ENCODE data around the gene SLC2A8. TPM values are rescaled to one million over a fixed set of nuclear protein-coding genes. Genes with fewer than 3 reads are reported as not detected.

Gene SLC2A8
- total and polyA plus RNA-seq, 4 experiments from 2014 or later = 1.1 to 3.2 (median 2.2) TPM

GRCh38 chr9:127422133-127422782 is 25.3 kb downstream of the SLC2A8 start:
- CTCF ChIA-PET (ENCODE audit: partially characterized antibody) = no interaction called here

GRCh38 chr9:127422787-127423186 is 25.8 kb downstream of the SLC2A8 start:
- intact Hi-C loops (cut with micrococcal nuclease) = no loop called here
- CTCF ChIA-PET (ENCODE audit: partially characterized antibody) = no interaction called here
- Histone ChIP-seq H3K4me1 (ENCODE audit: insufficient read depth, low read length) (peaks cover 42% of the 10 kb centered on the region), H3K27ac (ENCODE audit: low read depth, low read length) (no peak overlapping the region), H3K27me3 (ENCODE audit: insufficient read depth, low read length) (no peaks in the 10 kb centered on the region), H3K36me3 (ENCODE audit: insufficient read depth, low read length) (no peaks in the 10 kb centered on the region), H3K9me3 (ENCODE audit: control insufficient read depth in 1 of 2, low read length in 2 of 2) (no peaks in the 10 kb centered on the region), H3K4me3 (ENCODE audit: low read length in 2 of 2) (no peak overlapping the region)
- Mint-ChIP-seq H3K4me1 (peaks cover 23 to 52% (median 36%) of the 10 kb centered on the region in 4 donors), H3K36me3 (peaks cover 5 to 18% of the 10 kb centered on the region in 2 donors), H3K9me3 (no peaks in the 10 kb centered on the region), H3K27ac (peak overlapping the region in 1 of 7 donors; percentile 99), H3K27me3 (no peaks in the 10 kb centered on the region), H3K4me3 (peak overlapping the region in 4 of 8 donors; percentile 97 to 100 (median 99))
- DNase-seq = no peak
- POLR2A ChIA-PET (ENCODE audit: partially characterized antibody) = interaction anchor here (4.2 kb wide), 1 partner anchor 28 kb away, joined by 67 read pairs; the partner anchor contains the start of genes LRSAM1 and RPL12

More at GRCh38 chr9:127422133-127422782, 25.3 kb downstream of the SLC2A8 start:
- no peak overlapping the region for H3K4me3 Mint-ChIP-seq
- H3K27me3 ChIP-seq (ENCODE audit: insufficient read depth, low read length) = no peaks in the 10 kb centered on the region
- no peaks in the 10 kb centered on the region for H3K9me3 ChIP-seq (ENCODE audit: control insufficient read depth in 1 of 2, low read length in 2 of 2)
- H3K27ac Mint-ChIP-seq = no peak overlapping the region
- H3K4me3 ChIP-seq (ENCODE audit: low read length in 2 of 2) = no peak overlapping the region
- intact Hi-C loops (cut with micrococcal nuclease) = no loop called here
- no peak overlapping the region for H3K27ac ChIP-seq (ENCODE audit: low read depth, low read length)
- peaks cover 0 to 1% of the 10 kb centered on the region in 2 donors for H3K27me3 Mint-ChIP-seq
- no peaks in the 10 kb centered on the region for H3K9me3 Mint-ChIP-seq
- DNase-seq = no peak
- peaks cover 5 to 18% of the 10 kb centered on the region in 2 donors for H3K36me3 Mint-ChIP-seq
- no peaks in the 10 kb centered on the region for H3K36me3 ChIP-seq (ENCODE audit: insufficient read depth, low read length)
- POLR2A ChIA-PET (ENCODE audit: partially characterized antibody) = interaction anchor here (4.2 kb wide), 1 partner anchor 29 kb away, joined by 67 read pairs; the partner anchor contains the start of genes LRSAM1 and RPL12
- peaks cover 42% of the 10 kb centered on the region for H3K4me1 ChIP-seq (ENCODE audit: insufficient read depth, low read length)
- peaks cover 23 to 50% (median 36%) of the 10 kb centered on the region in 4 donors for H3K4me1 Mint-ChIP-seq

GRCh38 chr9:127423476-127423933 is 26.5 kb downstream of the SLC2A8 start:
- Histone ChIP-seq H3K36me3 (ENCODE audit: insufficient read depth, low read length) (no peaks in the 10 kb centered on the region), H3K9me3 (ENCODE audit: control insufficient read depth in 1 of 2, low read length in 2 of 2) (no peaks in the 10 kb centered on the region), H3K27ac (ENCODE audit: low read depth, low read length) (peak overlapping the region; percentile 80), H3K27me3 (ENCODE audit: insufficient read depth, low read length) (no peaks in the 10 kb centered on the region), H3K4me3 (ENCODE audit: low read length in 2 of 2) (peak overlapping the region; percentile 87 to 92), H3K4me1 (ENCODE audit: insufficient read depth, low read length) (peaks cover 48% of the 10 kb centered on the region)
- H3K27ac Mint-ChIP-seq = peak overlapping the region; percentile 94 to 99 (median 96)
- H3K4me3 Mint-ChIP-seq = peak overlapping the region; percentile 97 to 100 (median 99)
- H3K36me3 Mint-ChIP-seq = peaks cover 8 to 21% of the 10 kb centered on the region in 2 donors
- ChIA-PET CTCF (ENCODE audit: partially characterized antibody) (interaction anchor here (1.3 kb wide), 1 partner anchor 200 kb away, joined by 4 read pairs; no protein-coding TSS in a partner anchor), POLR2A (ENCODE audit: partially characterized antibody) (interaction anchor here (1.3 to 4.2 kb wide), 5 partner anchors 9 to 32 kb away, joined by 3 to 67 read pairs (median 3); partner anchors contain the start of genes LRSAM1, RPL12 and SLC2A8)
- no peaks in the 10 kb centered on the region for H3K27me3 Mint-ChIP-seq
- H3K4me1 Mint-ChIP-seq = peaks cover 23 to 57% (median 40%) of the 10 kb centered on the region in 4 donors
- H3K9me3 Mint-ChIP-seq = no peaks in the 10 kb centered on the region
- intact Hi-C loops (cut with micrococcal nuclease) = no loop called here
- DNase-seq = no peak

GRCh38 chr9:127423934-127424675 is 27.1 kb downstream of the SLC2A8 start, which contains the start of gene ZNF79:
TSS of gene ZNF79 (plus strand) at chr9:127424382. CDS start at chr9:127424788, 406 bp downstream.
- H3K9me3 Mint-ChIP-seq = no peaks in the 10 kb centered on the region
- Histone ChIP-seq H3K27me3 (ENCODE audit: insufficient read depth, low read length) (no peaks in the 10 kb centered on the region), H3K27ac (ENCODE audit: low read depth, low read length) (peak within 1 kb of the TSS; percentile 80), H3K9me3 (ENCODE audit: control insufficient read depth in 1 of 2, low read length in 2 of 2) (no peaks in the 10 kb centered on the region), H3K4me1 (ENCODE audit: insufficient read depth, low read length) (peaks cover 46% of the 10 kb centered on the region), H3K36me3 (ENCODE audit: insufficient read depth, low read length) (no peaks in the 10 kb centered on the region), H3K4me3 (ENCODE audit: low read length in 2 of 2) (peak within 1 kb of the TSS; percentile 87 to 92)
- no peaks in the 10 kb centered on the region for H3K27me3 Mint-ChIP-seq
- intact Hi-C loops (cut with micrococcal nuclease) = loop anchor here (1.0 to 2.0 kb wide), 6 partner anchors 27 to 361 kb away; partner anchors contain the start of genes LRSAM1, RPL12 and SLC2A8
- POLR2A ChIA-PET (ENCODE audit: partially characterized antibody) = interaction anchor here (0.7 to 4.2 kb wide), 9 partner anchors 8 to 209 kb away, joined by 3 to 67 read pairs (median 3); partner anchors contain the start of genes LRSAM1, RPL12 and SLC2A8
- CTCF ChIA-PET (ENCODE audit: partially characterized antibody) = interaction anchor here (1.3 kb wide), 1 partner anchor 200 kb away, joined by 4 read pairs; no protein-coding TSS in a partner anchor
- H3K4me3 Mint-ChIP-seq = peak within 1 kb of the TSS; percentile 97 to 100 (median 99)
- peaks cover 20 to 60% (median 38%) of the 10 kb centered on the region in 4 donors for H3K4me1 Mint-ChIP-seq
- H3K36me3 Mint-ChIP-seq = peaks cover 11 to 25% of the 10 kb centered on the region in 2 donors
- peak; percentile 87 to 90 (median 89) for DNase-seq
- H3K27ac Mint-ChIP-seq = peak within 1 kb of the TSS; percentile 94 to 99 (median 96)

GRCh38 chr9:127424676-127424999 is 27.7 kb downstream of the SLC2A8 start:
- Mint-ChIP-seq H3K36me3 (peaks cover 11 to 25% of the 10 kb centered on the region in 2 donors), H3K4me1 (peaks cover 20 to 60% (median 38%) of the 10 kb centered on the region in 4 donors), H3K9me3 (no peaks in the 10 kb centered on the region), H3K27me3 (no peaks in the 10 kb centered on the region), H3K27ac (peak overlapping the region; percentile 94 to 99 (median 96)), H3K4me3 (peak overlapping the region; percentile 97 to 100 (median 99))
- CTCF ChIA-PET (ENCODE audit: partially characterized antibody) = interaction anchor here (1.3 kb wide), 1 partner anchor 201 kb away, joined by 4 read pairs; no protein-coding TSS in a partner anchor
- peaks cover under 1% of the 10 kb centered on the region for H3K36me3 ChIP-seq (ENCODE audit: insufficient read depth, low read length)
- no peaks in the 10 kb centered on the region for H3K27me3 ChIP-seq (ENCODE audit: insufficient read depth, low read length)
- peak overlapping the region; percentile 80 for H3K27ac ChIP-seq (ENCODE audit: low read depth, low read length)
- no peaks in the 10 kb centered on the region for H3K9me3 ChIP-seq (ENCODE audit: control insufficient read depth in 1 of 2, low read length in 2 of 2)
- POLR2A ChIA-PET (ENCODE audit: partially characterized antibody) = interaction anchor here (0.7 to 4.2 kb wide), 9 partner anchors 8 to 210 kb away, joined by 3 to 67 read pairs (median 3); partner anchors contain the start of genes LRSAM1, RPL12 and SLC2A8
- peaks cover 44% of the 10 kb centered on the region for H3K4me1 ChIP-seq (ENCODE audit: insufficient read depth, low read length)
- H3K4me3 ChIP-seq (ENCODE audit: low read length in 2 of 2) = peak overlapping the region; percentile 87 to 92
- peak in 1 of 5 donors; percentile 63 for DNase-seq
- intact Hi-C loops (cut with micrococcal nuclease) = loop anchor here (1.0 to 2.0 kb wide), 6 partner anchors 27 to 361 kb away; partner anchors contain the start of genes LRSAM1, RPL12 and SLC2A8

- DNase-seq = peak in 2 of 5 donors; percentile 16 to 54
- Histone ChIP-seq H3K27ac (ENCODE audit: low read depth, low read length) (no peak overlapping the region), H3K4me3 (ENCODE audit: low read length in 2 of 2) (no peak overlapping the region), H3K36me3 (ENCODE audit: insufficient read depth, low read length) (peaks cover 15% of the 10 kb centered on the region), H3K27me3 (ENCODE audit: insufficient read depth, low read length) (no peaks in the 10 kb centered on the region), H3K9me3 (ENCODE audit: control insufficient read depth in 1 of 2, low read length in 2 of 2) (no peaks in the 10 kb centered on the region), H3K4me1 (ENCODE audit: insufficient read depth, low read length) (peaks cover 44% of the 10 kb centered on the region)
- H3K27ac Mint-ChIP-seq = peak overlapping the region in 5 of 7 donors; percentile 5 to 96 (median 39)
- no peaks in the 10 kb centered on the region for H3K9me3 Mint-ChIP-seq
- peaks cover 25 to 38% of the 10 kb centered on the region in 2 donors for H3K36me3 Mint-ChIP-seq
- no peaks in the 10 kb centered on the region for H3K27me3 Mint-ChIP-seq
- H3K4me3 Mint-ChIP-seq = peak overlapping the region; percentile 19 to 71 (median 54)
- ChIA-PET POLR2A (ENCODE audit: partially characterized antibody) (no interaction called here), CTCF (ENCODE audit: partially characterized antibody) (no interaction called here)
- H3K4me1 Mint-ChIP-seq = peaks cover 24 to 68% (median 46%) of the 10 kb centered on the region in 4 donors
- intact Hi-C loops (cut with micrococcal nuclease) = no loop called here
Observed at GRCh38 chr9:127426756-127427155, 29.8 kb downstream of the SLC2A8 start.

Data from CD4-positive, alpha-beta memory T cell (primary cell).